Neural progenitor cell (in vitro differentiated cells): ENCODE measurements around the gene FOXL3.

Experiments
- EZH2phosphoT487 ChIP-seq: fragments of 200-600 bp; sonication (generic); IDR thresholded peaks from 2 replicates; pipeline ENCODE4 v1.6.1; 2017; ENCODE audit warnings: antibody characterized with exemption
- TF ChIP-seq, protein P1 (sequence below): fragments of 200-600 bp; sonication (generic); IDR thresholded peaks from 2 replicates; pipeline ENCODE4 v1.5.1; 2017; ENCODE audit warnings: antibody characterized with exemption, mild to moderate bottlenecking

DNA sequence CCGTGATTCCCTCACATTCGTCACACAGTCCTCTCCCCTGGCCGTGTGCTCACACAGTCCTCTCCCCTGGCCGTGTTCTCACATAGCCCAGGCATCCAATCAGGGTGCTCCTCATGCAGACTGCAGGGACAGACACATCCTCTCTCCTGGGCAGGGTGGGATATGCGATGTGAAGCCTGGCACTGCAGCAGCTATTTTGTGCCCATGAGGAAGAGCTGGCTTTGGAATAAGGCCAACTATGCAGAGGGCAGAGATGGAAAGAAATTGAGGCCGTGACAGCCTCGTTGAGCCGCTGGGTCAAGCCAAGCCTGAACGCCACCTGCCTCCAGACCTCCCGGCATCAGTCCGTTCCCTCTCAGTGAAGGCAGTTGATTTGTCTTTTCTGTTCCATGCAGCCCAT, 35.8 kb downstream of the FOXL3 start:
- TF ChIP-seq, protein P1, sequence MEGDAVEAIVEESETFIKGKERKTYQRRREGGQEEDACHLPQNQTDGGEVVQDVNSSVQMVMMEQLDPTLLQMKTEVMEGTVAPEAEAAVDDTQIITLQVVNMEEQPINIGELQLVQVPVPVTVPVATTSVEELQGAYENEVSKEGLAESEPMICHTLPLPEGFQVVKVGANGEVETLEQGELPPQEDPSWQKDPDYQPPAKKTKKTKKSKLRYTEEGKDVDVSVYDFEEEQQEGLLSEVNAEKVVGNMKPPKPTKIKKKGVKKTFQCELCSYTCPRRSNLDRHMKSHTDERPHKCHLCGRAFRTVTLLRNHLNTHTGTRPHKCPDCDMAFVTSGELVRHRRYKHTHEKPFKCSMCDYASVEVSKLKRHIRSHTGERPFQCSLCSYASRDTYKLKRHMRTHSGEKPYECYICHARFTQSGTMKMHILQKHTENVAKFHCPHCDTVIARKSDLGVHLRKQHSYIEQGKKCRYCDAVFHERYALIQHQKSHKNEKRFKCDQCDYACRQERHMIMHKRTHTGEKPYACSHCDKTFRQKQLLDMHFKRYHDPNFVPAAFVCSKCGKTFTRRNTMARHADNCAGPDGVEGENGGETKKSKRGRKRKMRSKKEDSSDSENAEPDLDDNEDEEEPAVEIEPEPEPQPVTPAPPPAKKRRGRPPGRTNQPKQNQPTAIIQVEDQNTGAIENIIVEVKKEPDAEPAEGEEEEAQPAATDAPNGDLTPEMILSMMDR: no peak
- no peak for TF ChIP-seq EZH2phosphoT487
